ENCODE measurements around the gene HOOK2.
A peak's percentile ranks its signal among the peaks of the same experiment; 100 is the strongest.
"Not testable (repeated sequence)": the region's sequence is repeated elsewhere in the genome, so short reads cannot be mapped to it uniquely, and the experiment has no call there.

The HOOK2 gene

GRCh38 chr19:12774588-12775555 is at the start of gene HOOK2:
TSS of gene HOOK2 (minus strand) at chr19:12775552. CDS start at chr19:12775449, 103 bp downstream.
- DNase-seq (ENCODE audit: low read depth, low spot score) = no peak
- Histone ChIP-seq H3K9me3 (ENCODE audit: low read depth, low read length) (no peaks in the 10 kb centered on the region), H3K36me3 (ENCODE audit: insufficient read depth, low read length) (no peaks in the 10 kb centered on the region), H3K4me3 (peak within 1 kb of the TSS; percentile 88), H3K27ac (no peak within 1 kb of the TSS), H3K9ac (ENCODE audit: insufficient read length) (peak within 1 kb of the TSS; percentile 77)
- TF ChIP-seq FOXP2 (optimal IDR thresholded peaks at IDR 0.05; ENCODE audit: control extremely low read depth, extremely low read length, insufficient read depth) (no peak), POLR2AphosphoS5 (IDR thresholded peaks at IDR 0.05; ENCODE audit: borderline replicate concordance, low read depth, low read length) (peak; percentile 57; the same call in 1 of the 2 replicates)

- Histone ChIP-seq H3K4me3 (no peak overlapping the region), H3K27ac (no peak overlapping the region), H3K36me3 (ENCODE audit: insufficient read depth, low read length) (no peaks in the 10 kb centered on the region), H3K9me3 (ENCODE audit: low read depth, low read length) (no peaks in the 10 kb centered on the region), H3K9ac (ENCODE audit: insufficient read length) (no peak overlapping the region)
- TF ChIP-seq POLR2AphosphoS5 (IDR thresholded peaks at IDR 0.05; ENCODE audit: borderline replicate concordance, low read depth, low read length) = no peak
- no peak for TF ChIP-seq FOXP2 (optimal IDR thresholded peaks at IDR 0.05; ENCODE audit: control extremely low read depth, extremely low read length, insufficient read depth)
- DNase-seq (ENCODE audit: low read depth, low spot score) = no peak
Measured at GRCh38 chr19:12821761-12822160, 46.4 kb upstream of the HOOK2 start.

GRCh38 chr19:12817810-12818209 is 42.5 kb upstream of the HOOK2 start:
- not testable (repeated sequence) for H3K27ac ChIP-seq; DNase-seq (ENCODE audit: low read depth, low spot score); H3K9me3 ChIP-seq (ENCODE audit: low read depth, low read length); H3K9ac ChIP-seq (ENCODE audit: insufficient read length); H3K4me3 ChIP-seq
- peaks cover 14% of the 10 kb centered on the region; the same call in 1 of the 2 replicates for H3K36me3 ChIP-seq (ENCODE audit: insufficient read depth, low read length)

GRCh38 chr19:12817188-12817587 is 41.8 kb upstream of the HOOK2 start:
- H3K36me3 ChIP-seq (ENCODE audit: insufficient read depth, low read length) = peaks cover 15% of the 10 kb centered on the region; the same call in 1 of the 2 replicates
- not testable (repeated sequence) for H3K9me3 ChIP-seq (ENCODE audit: low read depth, low read length); H3K27ac ChIP-seq; H3K9ac ChIP-seq (ENCODE audit: insufficient read length); DNase-seq (ENCODE audit: low read depth, low spot score); H3K4me3 ChIP-seq

- TF ChIP-seq POLR2AphosphoS5 (IDR thresholded peaks at IDR 0.05; ENCODE audit: borderline replicate concordance, low read depth, low read length) (no peak), EZH2 (IDR thresholded peaks at IDR 0.05) (no peak), FOXP2 (optimal IDR thresholded peaks at IDR 0.05; ENCODE audit: control extremely low read depth, extremely low read length, insufficient read depth) (no peak)
- DNase-seq (ENCODE audit: low read depth, low spot score) = no peak
- Histone ChIP-seq H3K9ac (ENCODE audit: insufficient read length) (no peak overlapping the region), H3K4me3 (no peak overlapping the region), H3K9me3 (ENCODE audit: low read depth, low read length) (no peaks in the 10 kb centered on the region), H3K36me3 (ENCODE audit: insufficient read depth, low read length) (peaks cover 22% of the 10 kb centered on the region; the same call in 1 of the 2 replicates), H3K27ac (no peak overlapping the region)
Measured at GRCh38 chr19:12815088-12815487, 39.7 kb upstream of the HOOK2 start.

- TF ChIP-seq FOXP2 (optimal IDR thresholded peaks at IDR 0.05; ENCODE audit: control extremely low read depth, extremely low read length, insufficient read depth) (peak; percentile 84), EZH2 (IDR thresholded peaks at IDR 0.05) (no peak), POLR2AphosphoS5 (IDR thresholded peaks at IDR 0.05; ENCODE audit: borderline replicate concordance, low read depth, low read length) (peak; percentile 92)
- peak within 1 kb of the TSS; percentile 72 for H3K27ac ChIP-seq
- H3K9me3 ChIP-seq (ENCODE audit: low read depth, low read length) = no peaks in the 10 kb centered on the region
- H3K36me3 ChIP-seq (ENCODE audit: insufficient read depth, low read length) = peaks cover 22% of the 10 kb centered on the region
- no peak for DNase-seq (ENCODE audit: low read depth, low spot score)
- peak within 1 kb of the TSS; percentile 87 for H3K9ac ChIP-seq (ENCODE audit: insufficient read length)
- peak within 1 kb of the TSS; percentile 94 for H3K4me3 ChIP-seq
Measured at GRCh38 chr19:12806242-12807081, 31.1 kb upstream of the HOOK2 start, which contains the start of gene RNASEH2A. TSS of gene RNASEH2A (plus strand) at chr19:12806584. CDS start at chr19:12806674, 90 bp downstream.

- no peak overlapping the region for H3K4me3 ChIP-seq
- peaks cover 24% of the 10 kb centered on the region for H3K36me3 ChIP-seq (ENCODE audit: insufficient read depth, low read length)
- TF ChIP-seq POLR2AphosphoS5 (IDR thresholded peaks at IDR 0.05; ENCODE audit: borderline replicate concordance, low read depth, low read length) (no peak), FOXP2 (optimal IDR thresholded peaks at IDR 0.05; ENCODE audit: control extremely low read depth, extremely low read length, insufficient read depth) (no peak), EZH2 (IDR thresholded peaks at IDR 0.05) (no peak)
- no peaks in the 10 kb centered on the region for H3K9me3 ChIP-seq (ENCODE audit: low read depth, low read length)
- H3K27ac ChIP-seq = no peak overlapping the region
- H3K9ac ChIP-seq (ENCODE audit: insufficient read length) = no peak overlapping the region
- DNase-seq (ENCODE audit: low read depth, low spot score) = no peak
Measured at GRCh38 chr19:12804051-12804450, 28.7 kb upstream of the HOOK2 start.
